Myocyte (in vitro differentiated cells): ENCODE results near the gene KPNA2. TPM values are rescaled to one million over a fixed set of nuclear protein-coding genes. Genes with fewer than 3 reads are reported as not detected.

Source experiments
- DNase-seq: peaks from one replicate; pipeline ENCODE4 v3.0.0-alpha.2; 2012; ENCODE audit warnings: low read depth
- total RNA-seq: library from RNA; depleted of rRNA; stranded (reverse); fragments of >200 nt; gene quantifications from 2 replicates; pipeline ENCODE4 v1.2.3, GENCODE V29; 2014

The KPNA2 gene
- total RNA-seq, 1 donor from 2014 or later: 66.8 TPM

DNA sequence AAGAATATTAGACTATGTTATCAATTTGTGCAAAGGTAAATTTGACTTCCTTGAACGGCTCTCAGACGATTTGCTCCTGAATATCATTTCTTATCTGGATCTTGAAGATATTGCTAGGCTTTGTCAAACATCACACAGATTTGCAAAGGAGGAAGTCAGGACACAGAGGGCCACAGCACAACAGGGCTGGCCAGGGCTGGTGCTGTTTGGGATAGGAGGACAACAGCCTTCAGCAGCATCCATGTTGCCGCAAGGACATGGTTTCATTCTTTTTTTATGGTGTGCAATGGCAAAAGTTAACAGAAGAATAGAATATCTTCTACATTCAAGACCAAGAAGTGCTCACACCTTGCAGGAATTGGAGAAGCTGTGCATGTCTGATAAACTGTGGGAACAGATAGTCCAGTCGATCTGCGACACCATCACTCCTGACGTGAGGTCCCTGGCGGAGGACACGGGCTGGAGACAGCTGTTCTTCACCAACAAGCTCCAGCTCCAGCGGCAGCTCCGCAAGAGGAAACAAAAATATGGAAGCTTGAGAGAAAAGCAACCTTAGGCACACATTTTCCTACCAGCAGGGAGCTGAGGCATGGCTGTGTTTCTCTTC lies 59.8 kb downstream of the KPNA2 start:
- DNase-seq: no peak

DNA sequence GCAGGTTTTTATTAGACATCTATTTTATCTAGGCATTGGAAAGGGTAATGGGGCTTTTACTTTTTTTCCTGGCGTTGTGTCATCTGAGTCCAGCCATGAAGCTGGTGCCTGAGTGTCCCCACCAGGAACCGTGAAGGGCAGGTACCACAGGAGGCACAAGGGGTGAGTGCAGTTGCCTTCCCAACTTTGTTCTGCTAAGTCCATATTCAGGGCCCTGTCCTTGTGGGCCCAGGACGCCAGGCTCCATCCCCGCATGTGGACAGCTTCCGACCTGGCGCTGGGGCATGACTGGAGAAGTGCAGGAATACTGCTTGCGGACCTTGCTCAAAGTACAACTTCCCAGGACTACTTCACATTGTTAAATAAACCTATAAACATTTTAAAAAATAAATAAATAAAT lies 60.6 kb downstream of the KPNA2 start:
- DNase-seq: no peak

Other genes starting within 250 kb of the KPNA2 start
- gene BPTF, start 210.2 kb upstream of the KPNA2 start, total RNA-seq: 27.6 and 40.8 TPM in 2 replicates
- gene C17orf58, start 39.3 kb upstream of the KPNA2 start, total RNA-seq: 8.2 and 9.4 TPM in 2 replicates
- 134 and 150 TPM in 2 replicates for gene AMZ2, start 212.3 kb downstream of the KPNA2 start, total RNA-seq